ENCODE data around the gene NUP133. TPM values are rescaled to one million over a fixed set of nuclear protein-coding genes. Genes with fewer than 3 reads are reported as not detected.

The NUP133 gene
- total and polyA plus RNA-seq, 2 donors (not counting 3 experiments of a cell fraction or from before 2014, with no cell fraction given) = 13.4 to 43.2 TPM

DNA sequence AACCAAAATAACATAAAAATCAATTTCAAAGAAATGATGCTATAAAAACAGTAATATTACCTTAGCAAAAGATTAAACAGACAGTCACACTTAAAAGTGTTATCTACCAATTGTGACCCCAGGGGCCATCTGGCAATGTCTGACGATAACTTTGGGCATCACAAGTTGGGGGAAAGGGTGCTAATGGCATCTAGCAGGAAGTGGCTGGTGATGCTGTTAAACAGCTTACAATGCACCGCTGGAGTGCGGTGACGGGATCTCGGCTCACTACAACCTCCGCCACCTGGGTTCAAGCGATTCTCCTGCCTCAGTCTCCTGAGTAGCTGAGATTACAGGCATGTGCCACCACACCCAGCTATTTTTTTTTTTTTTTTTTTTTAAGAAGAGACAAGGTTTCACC, 27.6 kb downstream of the NUP133 start:
- Histone ChIP-seq H3K9me1 (replicated peaks; ENCODE audit: control insufficient read depth, extremely low read depth, insufficient read depth, low read length) (no peaks in the 10 kb centered on the region), H3K79me2 (ENCODE audit: control insufficient read depth, insufficient read depth, low read length) (no peaks in the 10 kb centered on the region), H4K20me1 (replicated peaks; ENCODE audit: control insufficient read depth, extremely low read depth, insufficient read depth, low read length) (no peaks in the 10 kb centered on the region), H3K36me3 (ENCODE audit: control insufficient read depth in 2 of 2, extremely low read depth in 1 of 2, insufficient read depth in 2 of 2, low read length in 2 of 2) (peaks cover 10 to 13% of the 10 kb centered on the region in 2 experiments), H3K9me3 (replicated peaks; ENCODE audit: control insufficient read depth, insufficient read depth, low read length) (no peaks in the 10 kb centered on the region), H3K4me1 (ENCODE audit: control insufficient read depth, extremely low read depth, insufficient read depth, low read length) (no peaks in the 10 kb centered on the region), H3K4me3 (replicated peaks in 1 of 3; ENCODE audit: insufficient read depth in 1 of 3, low read depth in 1 of 3, low read length in 3 of 3) (no peak overlapping the region), H3K27ac (ENCODE audit: insufficient read depth, low read depth, low read length) (no peak overlapping the region), H2AFZ (ENCODE audit: low read depth, low read length) (no peak overlapping the region), H3K27me3 (ENCODE audit: control insufficient read depth in 2 of 2, insufficient read depth in 2 of 2, low read length in 2 of 2) (no peaks in the 10 kb centered on the region), H3K9ac (replicated peaks; ENCODE audit: extremely low read depth, insufficient read depth, low read length) (no peak overlapping the region), H3K4me2 (ENCODE audit: insufficient read depth, low read length) (no peak overlapping the region)
- FAIRE-seq = no peak
- ChIA-PET CTCF (interaction anchor here (1.6 to 8.2 kb wide), 2 partner anchors 222 to 816 kb away, joined by 6 to 295 read pairs; no protein-coding TSS in a partner anchor), POLR2A (no interaction called here)
- DNase-seq (ENCODE audit: low read depth, low spot score) = no peak
- dilution Hi-C loops (cut with MboI; ENCODE audit: extremely low pct_ligation_motif_present, low sequenced_read_pairs) = no loop called here
- intact Hi-C loops (cut with micrococcal nuclease) = no loop called here
- TF ChIP-seq MYC (IDR thresholded peaks at IDR 0.05; ENCODE audit: low read depth, low read length) (no peak), CTCF (IDR thresholded peaks at IDR 0.05; ENCODE audit: extremely low read depth in 1 of 2, insufficient read depth in 1 of 2, low read depth in 1 of 2, low read length in 2 of 2) (no peak), MAX (IDR thresholded peaks at IDR 0.05; ENCODE audit: insufficient read depth, insufficient read length) (no peak), FOS (IDR thresholded peaks at IDR 0.05; ENCODE audit: borderline replicate concordance, insufficient read depth, low read length) (no peak), GATA2 (IDR thresholded peaks at IDR 0.05; ENCODE audit: insufficient read depth, insufficient read length, low read depth, low read length) (no peak), POLR2AphosphoS5 (IDR thresholded peaks at IDR 0.05; ENCODE audit: insufficient read depth, low read depth, low read length) (no peak), POLR2A (IDR thresholded peaks at IDR 0.05; ENCODE audit: low read depth, low read length) (no peak), JUN (IDR thresholded peaks at IDR 0.05; ENCODE audit: borderline replicate concordance, insufficient read depth, insufficient read length, low read depth) (no peak), EZH2 (IDR thresholded peaks at IDR 0.05; ENCODE audit: borderline replicate concordance, low read depth, low read length, severe bottlenecking) (no peak)
- no TSS peak for BruUV-seq (replicated peaks)

Measured in endothelial cell of umbilical vein (primary cell).